SK-N-SH treated with all-trans-retinoic acid at 6 μM for 48 hours (cell line): ENCODE data around the gene MAN1A1.

Experiments used
- CSDC2 ChIP-seq: fragments of 250-450 bp; sonication (Bioruptor Pico); IDR thresholded peaks from 2 replicates; pipeline ENCODE4 v1.5.0; 2020; ENCODE audit warnings: mild to moderate bottlenecking, moderate library complexity
- TOX ChIP-seq: fragments of 250-450 bp; sonication (Bioruptor Pico); IDR thresholded peaks from 2 replicates; pipeline ENCODE4 v1.8.0; 2021; ENCODE audit warnings: mild to moderate bottlenecking, moderate library complexity, borderline replicate concordance
- ZFP3 ChIP-seq: fragments of 250-450 bp; sonication (Bioruptor Pico); IDR thresholded peaks from 2 replicates; pipeline ENCODE4 v1.5.0; 2020; ENCODE audit warnings: mild to moderate bottlenecking, moderate library complexity

GRCh38 chr6:119361209-119361608 is 11.6 kb upstream of the MAN1A1 start:
- TF ChIP-seq TOX = no peak
- no peak for TF ChIP-seq ZFP3 (CRISPR knock-in tag)
- no peak for TF ChIP-seq CSDC2 (CRISPR knock-in tag)
